IPS-15b (cell line): ENCODE measurements around the gene CASQ1.

Experiments used
- H3K27me3 ChIP-seq: one replicate; pipeline ENCODE4 v1.6.1; 2013; ENCODE audit warnings: low read length; ENCODE audit not compliant: control insufficient read depth, insufficient read depth
- H3K36me3 ChIP-seq: one replicate; pipeline ENCODE4 v1.6.1; 2013; ENCODE audit warnings: low read length; ENCODE audit not compliant: control insufficient read depth, insufficient read depth
- H3K4me1 ChIP-seq: one replicate; pipeline ENCODE4 v1.6.1; 2013; ENCODE audit warnings: mild to moderate bottlenecking, low read length; ENCODE audit not compliant: control insufficient read depth, insufficient read depth
- H3K4me3 ChIP-seq: one replicate; pipeline ENCODE4 v1.5.1; 2013; ENCODE audit warnings: low read depth, low read length
- H3K9ac ChIP-seq: one replicate; pipeline ENCODE4 v1.6.1; 2013; ENCODE audit warnings: low read depth, mild to moderate bottlenecking, low read length
- H3K9me3 ChIP-seq: one replicate; pipeline ENCODE4 v1.6.1; 2013; ENCODE audit warnings: mild to moderate bottlenecking, low read length; ENCODE audit not compliant: control insufficient read depth, insufficient read depth

CASQ1 gene

GRCh38 chr1:160158534-160158933 is 31.8 kb upstream of the CASQ1 start:
- H3K9me3 ChIP-seq = no peaks in the 10 kb centered on the region
- H3K36me3 ChIP-seq = no peaks in the 10 kb centered on the region
- H3K9ac ChIP-seq = no peak overlapping the region
- no peaks in the 10 kb centered on the region for H3K27me3 ChIP-seq
- H3K4me3 ChIP-seq = no peak overlapping the region
- H3K4me1 ChIP-seq = no peaks in the 10 kb centered on the region

DNA sequence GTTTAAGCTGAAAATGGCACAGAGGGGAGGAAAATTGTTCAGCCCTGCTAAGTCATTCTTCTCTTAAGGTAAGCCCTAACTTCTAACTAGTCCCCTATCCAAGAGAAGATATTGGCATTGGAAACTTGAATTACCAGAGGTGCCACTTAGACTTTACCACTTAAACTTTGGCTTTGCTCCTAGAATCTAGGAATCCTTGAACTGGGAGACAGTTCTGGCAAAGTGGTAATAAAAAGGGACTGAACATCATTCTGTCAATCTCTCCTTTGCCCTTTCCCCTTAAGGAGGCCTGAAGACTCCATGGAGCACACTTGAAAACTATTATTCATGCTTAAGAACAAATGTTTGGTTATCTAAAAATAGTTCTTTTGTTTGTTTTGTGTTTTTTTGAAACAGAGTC is 30.5 kb upstream of the CASQ1 start:
- Histone ChIP-seq H3K4me1 (no peaks in the 10 kb centered on the region), H3K4me3 (no peak overlapping the region), H3K27me3 (no peaks in the 10 kb centered on the region), H3K36me3 (no peaks in the 10 kb centered on the region), H3K9me3 (no peaks in the 10 kb centered on the region), H3K9ac (no peak overlapping the region)

DNA sequence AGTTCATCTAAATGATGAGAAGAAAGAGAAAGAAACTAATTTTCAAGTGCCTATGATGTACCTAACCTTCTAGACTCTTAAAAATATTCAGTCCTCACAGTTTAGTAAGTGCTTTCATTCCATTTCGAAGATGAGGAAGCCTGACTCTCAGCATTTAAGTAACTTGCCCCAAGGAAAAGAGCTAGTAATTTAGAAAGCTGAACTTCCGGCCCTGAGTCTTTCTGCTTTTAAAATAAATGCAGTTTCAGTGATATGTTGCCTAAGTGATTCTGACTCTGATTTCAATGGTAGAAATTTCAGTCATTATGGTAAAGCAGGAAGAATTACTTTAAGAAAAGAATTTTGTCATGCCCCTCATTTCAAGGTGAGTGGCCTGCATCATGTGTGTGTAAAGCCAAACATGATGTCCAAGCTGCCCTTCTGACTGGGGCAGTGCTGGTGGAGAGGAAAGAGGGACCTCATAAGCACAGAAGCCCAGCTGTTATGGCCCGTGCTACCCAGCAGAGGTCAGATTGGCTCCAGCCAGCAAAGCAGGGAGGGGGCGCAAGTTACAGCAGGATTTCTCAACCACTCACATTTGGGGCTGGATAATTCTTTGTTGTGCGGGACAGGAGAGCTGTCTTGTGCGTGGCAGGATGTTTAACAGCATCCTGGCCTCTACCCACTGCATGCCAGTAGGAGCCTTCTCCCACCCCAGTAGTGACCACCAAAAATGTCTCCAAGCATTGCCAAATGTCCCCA is 28.2 kb upstream of the CASQ1 start:
- no peak overlapping the region for H3K4me3 ChIP-seq
- H3K4me1 ChIP-seq = peaks cover 1% of the 10 kb centered on the region
- no peaks in the 10 kb centered on the region for H3K27me3 ChIP-seq
- no peak overlapping the region for H3K9ac ChIP-seq
- no peaks in the 10 kb centered on the region for H3K36me3 ChIP-seq
- no peaks in the 10 kb centered on the region for H3K9me3 ChIP-seq

DNA sequence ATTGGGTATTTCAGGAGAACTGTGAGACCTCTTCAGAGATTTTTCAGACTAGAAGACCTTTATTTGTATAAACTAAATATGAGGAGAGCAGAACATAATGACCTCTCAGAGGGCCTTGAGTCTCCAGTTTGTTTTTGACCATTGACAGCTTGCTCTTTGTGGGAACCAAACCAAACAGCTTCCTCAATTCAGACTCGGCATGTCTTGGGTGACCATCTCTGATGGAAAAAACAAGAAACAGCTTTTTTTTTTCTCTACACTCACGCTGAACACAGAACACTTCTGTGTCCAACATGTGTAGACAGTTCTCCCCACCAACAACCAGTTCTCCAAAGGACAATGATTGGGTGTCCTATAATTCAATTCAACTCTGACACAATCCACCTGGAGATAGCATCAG is 27.4 kb upstream of the CASQ1 start:
- H3K4me1 ChIP-seq = peaks cover 7% of the 10 kb centered on the region
- no peak overlapping the region for H3K9ac ChIP-seq
- no peaks in the 10 kb centered on the region for H3K36me3 ChIP-seq
- no peak overlapping the region for H3K4me3 ChIP-seq
- H3K27me3 ChIP-seq = no peaks in the 10 kb centered on the region
- no peaks in the 10 kb centered on the region for H3K9me3 ChIP-seq

- H3K27me3 ChIP-seq = no peaks in the 10 kb centered on the region
- no peaks in the 10 kb centered on the region for H3K9me3 ChIP-seq
- H3K9ac ChIP-seq = no peak overlapping the region
- H3K4me1 ChIP-seq = peaks cover 10% of the 10 kb centered on the region
- no peak overlapping the region for H3K4me3 ChIP-seq
- no peaks in the 10 kb centered on the region for H3K36me3 ChIP-seq
These were observed 26.8 kb upstream of the CASQ1 start for GRCh38 chr1:160163615-160164014.

DNA sequence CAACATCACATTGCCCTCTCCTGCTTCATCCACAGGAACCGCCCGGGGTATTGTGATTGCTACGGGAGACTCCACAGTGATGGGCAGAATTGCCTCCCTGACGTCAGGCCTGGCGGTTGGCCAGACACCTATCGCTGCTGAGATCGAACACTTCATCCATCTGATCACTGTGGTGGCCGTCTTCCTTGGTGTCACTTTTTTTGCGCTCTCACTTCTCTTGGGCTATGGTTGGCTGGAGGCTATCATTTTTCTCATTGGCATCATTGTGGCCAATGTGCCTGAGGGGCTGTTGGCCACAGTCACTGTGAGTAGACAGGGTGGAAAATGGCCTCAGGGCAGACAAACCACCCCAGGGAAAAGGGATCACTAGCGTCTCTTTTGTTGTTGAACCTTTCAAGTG is 26.3 kb upstream of the CASQ1 start:
- H3K4me3 ChIP-seq = no peak overlapping the region
- no peaks in the 10 kb centered on the region for H3K9me3 ChIP-seq
- H3K9ac ChIP-seq = no peak overlapping the region
- no peaks in the 10 kb centered on the region for H3K36me3 ChIP-seq
- no peaks in the 10 kb centered on the region for H3K27me3 ChIP-seq
- peaks cover 14% of the 10 kb centered on the region for H3K4me1 ChIP-seq

DNA sequence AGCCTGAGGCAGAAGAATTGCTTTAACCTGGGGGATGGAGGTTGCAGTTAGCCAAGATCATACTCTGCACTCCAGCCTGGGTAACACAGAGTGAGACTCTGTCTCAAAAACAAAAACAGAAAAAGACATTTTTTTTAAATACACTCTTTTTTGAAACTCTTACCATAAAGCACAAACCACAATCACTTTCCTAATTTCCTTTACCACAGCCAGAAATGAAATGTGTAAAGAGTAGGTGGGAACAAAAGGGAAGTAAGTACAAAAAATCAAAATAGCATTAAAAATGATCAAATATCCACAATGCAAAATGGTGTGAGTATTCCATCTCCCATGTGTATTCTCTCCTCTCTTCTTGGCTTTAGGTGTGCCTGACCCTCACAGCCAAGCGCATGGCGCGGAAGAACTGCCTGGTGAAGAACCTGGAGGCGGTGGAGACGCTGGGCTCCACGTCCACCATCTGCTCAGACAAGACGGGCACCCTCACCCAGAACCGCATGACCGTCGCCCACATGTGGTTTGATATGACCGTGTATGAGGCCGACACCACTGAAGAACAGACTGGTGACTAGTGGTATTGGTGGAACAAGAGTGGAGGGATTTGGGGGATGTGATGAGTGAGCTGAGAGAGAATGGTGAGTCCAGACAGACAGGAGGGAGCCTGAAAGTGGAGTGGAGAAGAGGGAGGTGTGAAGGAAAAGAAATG is 24.1 kb upstream of the CASQ1 start:
- H3K4me1 ChIP-seq = peaks cover 29% of the 10 kb centered on the region
- no peak overlapping the region for H3K9ac ChIP-seq
- H3K4me3 ChIP-seq = no peak overlapping the region
- no peaks in the 10 kb centered on the region for H3K27me3 ChIP-seq
- no peaks in the 10 kb centered on the region for H3K36me3 ChIP-seq
- no peaks in the 10 kb centered on the region for H3K9me3 ChIP-seq

- Histone ChIP-seq H3K27me3 (no peaks in the 10 kb centered on the region), H3K4me3 (no peak overlapping the region), H3K4me1 (peaks cover 36% of the 10 kb centered on the region), H3K36me3 (no peaks in the 10 kb centered on the region), H3K9me3 (no peaks in the 10 kb centered on the region), H3K9ac (no peak overlapping the region)
These were observed 23.3 kb upstream of the CASQ1 start for GRCh38 chr1:160167056-160167455.

DNA sequence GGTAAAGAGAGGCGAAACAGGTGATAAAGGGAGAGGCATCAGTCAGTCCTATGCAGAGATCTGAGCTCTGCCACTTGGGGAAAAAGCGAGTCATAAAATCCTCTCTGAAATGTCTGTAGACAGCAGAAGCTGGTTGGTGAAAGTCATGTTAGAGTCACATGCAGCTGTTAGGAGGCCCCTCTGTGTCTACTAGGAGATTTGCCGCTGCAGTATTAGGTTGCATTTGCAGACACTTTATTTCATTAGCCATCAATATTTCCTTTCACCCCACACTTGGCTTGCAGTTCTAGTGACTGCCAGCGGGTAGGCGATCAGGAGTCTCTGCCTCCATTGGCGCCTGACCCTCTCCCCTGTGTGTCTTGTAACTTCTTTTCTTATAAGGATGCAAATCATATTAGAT is 22.8 kb upstream of the CASQ1 start:
- H3K36me3 ChIP-seq = no peaks in the 10 kb centered on the region

GRCh38 chr1:160168016-160168415 is 22.4 kb upstream of the CASQ1 start:
- peaks cover 2% of the 10 kb centered on the region for H3K27me3 ChIP-seq
- peaks cover 42% of the 10 kb centered on the region for H3K4me1 ChIP-seq
- H3K36me3 ChIP-seq = no peaks in the 10 kb centered on the region
- no peak overlapping the region for H3K9ac ChIP-seq
- H3K9me3 ChIP-seq = no peaks in the 10 kb centered on the region
- no peak overlapping the region for H3K4me3 ChIP-seq

More for the DNA sequence above, 22.8 kb upstream of the CASQ1 start:
- H3K4me1 ChIP-seq = peaks cover 41% of the 10 kb centered on the region
- H3K9me3 ChIP-seq = no peaks in the 10 kb centered on the region
- H3K4me3 ChIP-seq = no peak overlapping the region
- H3K9ac ChIP-seq = no peak overlapping the region
- H3K27me3 ChIP-seq = peaks cover 2% of the 10 kb centered on the region

DNA sequence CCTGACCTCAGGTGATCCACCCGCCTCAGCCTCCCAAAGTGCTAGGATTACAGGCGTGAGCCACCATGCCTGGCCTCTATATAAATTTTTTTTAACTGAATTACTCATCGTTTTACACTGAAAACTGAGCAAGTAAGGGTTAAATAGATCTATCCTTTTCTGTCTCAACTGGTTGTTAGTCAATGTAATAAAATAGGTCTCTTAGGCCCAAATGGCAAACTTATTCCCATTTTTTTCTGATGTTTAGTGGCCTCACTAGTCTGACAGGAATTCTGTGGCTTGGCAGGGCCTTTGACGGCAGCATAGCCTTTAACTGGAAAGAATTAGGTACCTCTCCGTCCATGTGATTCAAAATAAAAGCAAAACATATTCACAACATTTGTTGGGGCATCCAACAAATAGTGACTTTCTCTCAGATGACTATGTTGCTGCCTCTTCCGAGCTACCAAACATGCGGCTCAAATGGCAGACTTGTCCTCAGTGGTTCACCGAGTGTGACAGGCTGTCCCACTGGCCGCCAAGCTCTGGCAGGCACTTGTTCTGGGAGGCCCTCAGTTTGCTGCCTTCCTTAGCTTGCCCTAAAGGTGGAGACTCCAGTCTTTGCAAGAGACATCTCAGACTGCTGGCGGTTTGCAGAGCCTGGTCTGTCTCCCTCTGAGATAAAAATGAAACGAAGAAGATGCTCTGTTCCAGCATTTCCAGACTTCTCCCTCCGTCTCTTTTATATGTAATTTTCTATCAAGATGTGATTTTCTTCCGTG is 21.6 kb upstream of the CASQ1 start:
- Histone ChIP-seq H3K4me1 (peaks cover 42% of the 10 kb centered on the region), H3K4me3 (no peak overlapping the region), H3K9me3 (no peaks in the 10 kb centered on the region), H3K9ac (no peak overlapping the region), H3K36me3 (no peaks in the 10 kb centered on the region), H3K27me3 (peaks cover 2% of the 10 kb centered on the region)
